Endothelial cell (in vitro differentiated cells): ENCODE measurements around the gene UCHL3. TPM values are rescaled to one million over a fixed set of nuclear protein-coding genes. Genes with fewer than 3 reads are reported as not detected.

Experiments
- DNase-seq: peaks from one replicate; pipeline ENCODE4 v3.0.0; 2021; ENCODE audit warnings: low spot score
- H3K27ac Mint-ChIP-seq: one replicate; pipeline ENCODE4 v1.8.0; 2021; ENCODE audit warnings: mixed read lengths, inconsistent platforms; ENCODE audit not compliant: unreplicated experiment
- H3K27me3 Mint-ChIP-seq: one replicate; pipeline ENCODE4 v1.8.0; 2021; ENCODE audit warnings: mild to moderate bottlenecking, moderate library complexity, mixed read lengths, inconsistent platforms; ENCODE audit not compliant: unreplicated experiment
- H3K36me3 Mint-ChIP-seq: one replicate; pipeline ENCODE4 v1.8.0; 2021; ENCODE audit warnings: mild to moderate bottlenecking, low read depth, mixed read lengths, inconsistent platforms; ENCODE audit not compliant: unreplicated experiment
- H3K4me1 Mint-ChIP-seq: one replicate; pipeline ENCODE4 v1.8.0; 2021; ENCODE audit warnings: mild to moderate bottlenecking, mixed read lengths, inconsistent platforms; ENCODE audit not compliant: unreplicated experiment
- H3K4me3 Mint-ChIP-seq: one replicate; pipeline ENCODE4 v1.8.0; 2021; ENCODE audit warnings: mild to moderate bottlenecking, mixed read lengths, inconsistent platforms; ENCODE audit not compliant: unreplicated experiment
- H3K9me3 Mint-ChIP-seq: one replicate; pipeline ENCODE4 v1.8.0; 2021; ENCODE audit warnings: mixed read lengths, inconsistent platforms; ENCODE audit not compliant: unreplicated experiment
- long read RNA-seq: library from polyadenylated mRNA; unstranded; transcript quantifications from one replicate; pipeline ENCODE4 v2.0.0, GENCODE V29; 2020; ENCODE audit not compliant: unreplicated experiment
- total RNA-seq: library from RNA; stranded (reverse); fragmentation: NEBNext Ultra II Directional; extraction: Animal tissue kit (Norgen Biotek cat#: 25700); gene quantifications from one replicate; pipeline ENCODE4 v1.2.1, GENCODE V29; 2021; ENCODE audit not compliant: unreplicated experiment
- TF ChIP-seq, protein P1 (sequence below): fragments of 200-600 bp; sonication (generic); IDR thresholded peaks from one replicate; pipeline ENCODE4 v1.5.0; 2021; ENCODE audit warnings: antibody characterized with exemption; ENCODE audit not compliant: unreplicated experiment

The UCHL3 gene
- total RNA-seq = 27.5 TPM
- long read RNA-seq, partial matches to known transcripts = 2 of 4 reads
- long read RNA-seq, other reads (novel, unspliced or antisense) = 1 of 4 reads

DNA sequence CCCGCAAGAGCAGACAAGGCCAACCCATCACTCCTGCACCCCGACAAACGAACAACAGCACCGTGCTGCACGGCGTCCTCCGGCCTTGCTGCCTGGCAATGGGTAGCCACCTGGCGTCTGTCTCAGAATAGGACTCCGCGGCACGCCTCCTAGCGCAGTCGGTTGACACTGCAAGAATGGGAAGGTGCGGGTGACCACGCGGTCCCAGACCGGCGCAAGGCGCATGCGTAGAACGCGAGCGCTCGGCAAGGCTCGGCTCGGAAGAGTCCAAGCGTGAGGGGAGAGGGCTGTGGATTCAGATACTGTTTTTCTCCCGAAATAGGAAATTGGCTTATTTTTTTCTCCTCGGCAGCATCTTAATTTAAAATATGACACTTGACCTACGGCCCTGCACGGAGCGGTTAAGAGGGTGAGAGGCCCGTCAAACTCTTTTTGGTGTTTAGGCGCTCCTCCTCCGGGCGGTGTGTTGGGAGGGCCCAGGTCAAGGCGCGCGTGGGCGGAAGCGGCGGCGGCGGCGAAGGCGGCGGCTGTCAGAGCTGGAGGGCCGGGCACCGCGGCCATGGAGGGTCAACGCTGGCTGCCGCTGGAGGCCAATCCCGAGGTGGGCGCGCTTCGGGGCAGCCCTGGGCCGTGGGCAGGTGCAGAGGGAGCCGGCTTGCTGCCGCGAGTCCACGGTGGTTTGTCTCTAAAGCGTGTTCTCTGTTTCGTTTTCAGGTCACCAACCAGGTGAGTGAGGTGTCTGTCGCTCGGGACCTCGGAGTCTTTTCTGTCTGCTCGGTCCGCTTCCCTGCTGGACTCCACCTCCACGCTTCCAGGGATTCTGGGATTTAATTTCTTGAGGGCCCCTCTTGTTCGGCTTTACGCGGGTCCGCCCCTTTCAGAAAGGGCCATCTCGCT lies at the start of gene UCHL3:
Gene UCHL3, plus strand, starts transcription at position 530 of the 897 bp plus-strand sequence. Its CDS starts 30 bp downstream, at position 560.
- peaks cover 3% of the 10 kb centered on the region for H3K27me3 Mint-ChIP-seq
- H3K4me3 Mint-ChIP-seq = peak within 1 kb of the TSS; percentile 97
- TF ChIP-seq, protein P1, sequence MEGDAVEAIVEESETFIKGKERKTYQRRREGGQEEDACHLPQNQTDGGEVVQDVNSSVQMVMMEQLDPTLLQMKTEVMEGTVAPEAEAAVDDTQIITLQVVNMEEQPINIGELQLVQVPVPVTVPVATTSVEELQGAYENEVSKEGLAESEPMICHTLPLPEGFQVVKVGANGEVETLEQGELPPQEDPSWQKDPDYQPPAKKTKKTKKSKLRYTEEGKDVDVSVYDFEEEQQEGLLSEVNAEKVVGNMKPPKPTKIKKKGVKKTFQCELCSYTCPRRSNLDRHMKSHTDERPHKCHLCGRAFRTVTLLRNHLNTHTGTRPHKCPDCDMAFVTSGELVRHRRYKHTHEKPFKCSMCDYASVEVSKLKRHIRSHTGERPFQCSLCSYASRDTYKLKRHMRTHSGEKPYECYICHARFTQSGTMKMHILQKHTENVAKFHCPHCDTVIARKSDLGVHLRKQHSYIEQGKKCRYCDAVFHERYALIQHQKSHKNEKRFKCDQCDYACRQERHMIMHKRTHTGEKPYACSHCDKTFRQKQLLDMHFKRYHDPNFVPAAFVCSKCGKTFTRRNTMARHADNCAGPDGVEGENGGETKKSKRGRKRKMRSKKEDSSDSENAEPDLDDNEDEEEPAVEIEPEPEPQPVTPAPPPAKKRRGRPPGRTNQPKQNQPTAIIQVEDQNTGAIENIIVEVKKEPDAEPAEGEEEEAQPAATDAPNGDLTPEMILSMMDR = peak; percentile 76
- H3K9me3 Mint-ChIP-seq = no peaks in the 10 kb centered on the region
- H3K4me1 Mint-ChIP-seq = peaks cover 11% of the 10 kb centered on the region
- H3K36me3 Mint-ChIP-seq = peaks cover 4% of the 10 kb centered on the region
- peak within 1 kb of the TSS; percentile 88 for H3K27ac Mint-ChIP-seq
- DNase-seq = peak; percentile 99

DNA sequence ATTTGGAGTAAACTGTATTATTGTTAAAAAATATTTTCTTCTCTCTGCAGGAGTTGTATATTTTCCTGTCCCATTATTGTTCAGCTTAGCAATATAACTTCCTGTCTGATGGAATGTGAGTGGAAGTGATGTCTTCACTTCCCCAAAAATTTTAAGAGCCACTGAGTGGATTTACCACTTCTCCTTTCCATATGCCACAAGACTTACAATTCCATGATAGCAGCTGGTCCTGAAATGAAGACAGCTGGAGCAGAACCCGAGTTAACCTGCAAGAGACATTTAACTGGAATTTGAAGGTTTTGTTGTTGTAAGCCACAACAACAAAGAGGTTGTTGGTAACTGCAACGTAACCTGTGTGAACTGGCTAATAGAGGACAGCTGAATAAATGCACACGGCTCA lies 44.3 kb upstream of the UCHL3 start:
- no peaks in the 10 kb centered on the region for H3K27me3 Mint-ChIP-seq
- no peak overlapping the region for H3K4me3 Mint-ChIP-seq
- TF ChIP-seq, protein P1 = no peak
- no peaks in the 10 kb centered on the region for H3K36me3 Mint-ChIP-seq
- DNase-seq = no peak
- H3K27ac Mint-ChIP-seq = no peak overlapping the region
- H3K9me3 Mint-ChIP-seq = no peaks in the 10 kb centered on the region
- H3K4me1 Mint-ChIP-seq = peaks cover 3% of the 10 kb centered on the region

DNA sequence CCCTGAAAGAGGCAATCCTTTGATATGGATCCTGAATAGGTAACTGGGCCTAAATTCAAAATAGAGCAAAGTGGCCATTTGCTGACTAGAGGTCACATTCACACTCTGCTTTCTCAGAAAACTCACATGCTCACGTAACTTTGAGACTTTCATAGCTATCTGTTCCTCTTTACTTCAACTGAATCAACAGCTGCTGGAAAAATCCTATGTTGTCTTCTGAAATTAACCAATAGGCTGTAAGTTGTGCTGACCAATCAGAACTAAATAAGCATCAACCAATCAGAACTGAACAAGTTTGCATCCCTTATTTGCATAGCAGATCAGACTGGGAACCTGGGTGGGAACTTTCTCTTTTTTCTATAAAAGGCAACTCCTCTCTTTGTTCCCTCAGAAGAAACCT lies 43.6 kb upstream of the UCHL3 start:
- no peak for DNase-seq
- Mint-ChIP-seq H3K27ac (no peak overlapping the region), H3K36me3 (no peaks in the 10 kb centered on the region), H3K4me1 (peaks cover 3% of the 10 kb centered on the region), H3K9me3 (no peaks in the 10 kb centered on the region), H3K4me3 (no peak overlapping the region), H3K27me3 (no peaks in the 10 kb centered on the region)
- TF ChIP-seq, protein P1 = no peak

DNA sequence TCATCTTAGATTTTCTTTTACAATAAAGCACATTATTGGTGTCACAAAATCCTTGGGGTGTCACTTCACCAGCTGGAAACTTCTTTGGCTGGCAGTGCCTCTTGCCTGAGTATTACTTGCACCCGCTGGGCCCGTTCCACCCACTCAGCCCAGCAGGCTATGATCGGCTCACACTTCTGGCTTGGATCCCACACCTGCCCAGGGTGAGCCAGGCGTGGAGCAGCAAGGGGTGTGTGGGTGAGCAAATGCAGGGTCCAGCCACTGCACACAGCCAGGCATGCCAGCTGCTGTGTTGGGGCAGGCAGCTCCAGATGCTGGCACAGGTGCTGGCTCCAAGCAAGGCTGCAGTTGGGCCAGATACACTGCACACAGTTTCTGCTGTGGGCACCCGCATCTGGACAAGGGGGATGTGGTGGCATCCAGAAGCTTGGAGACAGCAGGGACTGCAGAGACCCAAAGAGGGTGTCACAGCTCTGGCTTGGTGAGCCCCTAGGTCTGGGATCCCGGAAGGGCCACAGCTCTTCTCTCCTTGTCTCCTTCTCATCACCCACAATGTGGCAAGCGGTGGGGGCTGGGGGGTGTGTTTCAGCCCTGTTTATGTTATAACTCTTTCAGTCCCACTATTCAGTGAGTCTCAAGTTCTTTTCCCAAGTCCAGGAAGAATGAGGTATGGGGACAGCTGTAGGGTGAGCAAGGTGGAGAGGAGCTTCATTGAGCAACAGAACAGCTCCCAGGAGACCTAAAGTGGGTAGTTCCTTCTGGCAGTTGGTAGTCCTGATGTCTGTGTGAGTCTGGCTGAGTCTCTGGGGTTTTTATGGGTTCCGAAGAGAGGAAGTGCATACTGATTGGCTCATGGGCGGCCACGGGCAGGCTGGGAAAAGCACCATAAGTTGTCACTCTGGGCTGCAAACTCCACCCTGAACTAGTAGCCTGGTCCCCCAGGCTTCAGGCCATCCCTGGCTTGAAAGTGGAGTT lies 42.3 kb upstream of the UCHL3 start:
- Mint-ChIP-seq H3K9me3 (no peaks in the 10 kb centered on the region), H3K4me1 (peaks cover 3% of the 10 kb centered on the region), H3K27me3 (no peaks in the 10 kb centered on the region), H3K27ac (no peak overlapping the region), H3K36me3 (no peaks in the 10 kb centered on the region), H3K4me3 (no peak overlapping the region)
- DNase-seq = no peak
- TF ChIP-seq, protein P1 = no peak
